Stimulated activated CD4-positive, alpha-beta T cell treated with anti-CD3 and anti-CD28 coated beads, Interleukin-12 subunit alpha, Interleukin-12 subunit beta, amount 100 ng/mL, for 24 hours (primary cell): Measurements from ENCODE around the gene SMIM12.

ENCODE experiments used
- DNase-seq, 2 experiments: peaks; one replicate each; pipeline ENCODE4 v3.0.0-alpha.2; 2020; ENCODE audit warnings: low read depth in 2 of 2

Gene SMIM12, protein sequence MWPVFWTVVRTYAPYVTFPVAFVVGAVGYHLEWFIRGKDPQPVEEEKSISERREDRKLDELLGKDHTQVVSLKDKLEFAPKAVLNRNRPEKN

DNA sequence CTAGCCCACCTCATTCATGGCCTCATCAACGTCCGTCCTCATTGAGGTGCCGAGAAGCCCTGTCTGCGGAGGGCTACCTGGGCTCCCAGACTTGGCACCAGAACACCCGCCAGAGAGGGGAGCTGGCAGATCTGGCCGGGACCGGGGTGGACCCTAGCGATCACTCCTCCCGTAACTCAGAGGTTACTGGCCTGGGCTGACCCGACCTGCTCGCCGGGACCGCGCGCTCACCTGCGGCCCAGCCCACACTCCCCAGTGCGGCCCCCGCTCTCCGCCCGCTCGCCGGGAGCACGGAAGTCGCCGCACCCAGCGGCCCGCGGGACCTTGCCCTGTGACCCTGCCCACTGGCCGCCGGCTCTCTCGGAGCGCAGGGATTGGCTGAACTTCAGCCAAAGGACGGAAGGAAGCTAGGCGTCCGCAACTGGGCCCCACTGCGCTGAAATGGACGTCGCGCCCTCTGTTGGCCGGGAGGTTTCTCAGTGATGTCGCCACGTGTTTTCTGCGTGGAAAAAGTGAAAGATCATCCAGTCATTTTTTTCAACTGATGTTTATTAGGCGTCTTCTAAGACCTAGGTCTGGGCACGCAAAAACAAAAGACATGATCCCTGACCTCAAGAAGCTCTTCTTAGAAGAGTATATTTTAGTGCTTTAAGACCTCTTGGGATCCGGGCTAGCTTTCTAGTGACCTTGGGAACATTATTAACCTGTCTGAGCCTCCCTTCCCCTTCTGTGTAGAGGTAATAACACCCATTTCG lies at the start of gene SMIM12:
Gene SMIM12, minus strand, starts transcription at position 304 of the 755 bp plus-strand sequence. CDS start 3,772 bp downstream, outside the sequence.
- peak; percentile 85 to 92 for DNase-seq

DNA sequence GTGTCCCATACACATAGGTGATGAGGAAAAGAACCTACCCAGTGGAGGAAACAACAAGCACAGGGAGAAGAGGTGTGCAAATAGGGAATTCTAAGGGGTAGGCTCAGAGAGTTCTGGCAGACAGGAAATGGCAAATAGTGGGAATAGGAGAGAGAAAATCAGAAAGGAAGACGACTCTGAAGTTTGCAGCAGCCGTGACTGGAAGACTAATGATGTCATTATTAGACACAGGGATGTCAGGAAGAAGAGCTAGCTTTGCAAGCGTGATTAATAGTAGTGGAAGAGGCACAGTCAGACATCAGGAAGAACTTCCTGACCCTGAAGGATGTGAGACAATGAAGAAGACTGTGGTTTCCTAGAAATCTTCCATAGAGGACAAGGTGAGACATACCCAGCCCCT lies 48.8 kb upstream of the SMIM12 start:
- no peak for DNase-seq

DNA sequence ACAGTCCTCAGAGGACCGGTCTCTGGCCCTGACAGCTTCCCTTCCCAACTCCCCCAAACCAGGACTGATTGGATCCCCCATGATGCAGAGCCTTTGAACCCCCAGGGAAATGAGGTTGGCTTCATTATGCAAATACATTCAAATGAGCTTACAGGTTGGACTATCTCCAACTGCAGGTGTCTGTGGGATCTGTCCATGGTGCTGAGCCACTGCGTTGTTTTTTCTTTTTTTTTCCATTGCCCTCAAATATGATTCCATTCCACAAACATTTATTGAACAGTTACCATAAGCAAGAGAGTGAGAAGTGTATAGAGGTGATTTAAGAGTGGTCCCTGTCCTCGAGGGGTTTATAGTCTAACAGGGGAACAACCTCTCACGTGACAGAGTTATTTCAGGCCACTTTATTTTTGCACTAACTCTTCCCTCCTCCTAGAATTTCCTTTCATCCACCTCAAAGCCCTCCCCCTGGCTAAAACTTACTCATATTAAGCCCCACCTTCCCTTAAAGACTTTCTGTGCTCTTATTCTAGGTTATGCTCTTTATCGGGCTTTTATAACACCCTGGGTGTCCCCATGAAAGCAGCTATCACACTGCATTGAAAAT lies 48.0 kb upstream of the SMIM12 start:
- no peak for DNase-seq

DNA sequence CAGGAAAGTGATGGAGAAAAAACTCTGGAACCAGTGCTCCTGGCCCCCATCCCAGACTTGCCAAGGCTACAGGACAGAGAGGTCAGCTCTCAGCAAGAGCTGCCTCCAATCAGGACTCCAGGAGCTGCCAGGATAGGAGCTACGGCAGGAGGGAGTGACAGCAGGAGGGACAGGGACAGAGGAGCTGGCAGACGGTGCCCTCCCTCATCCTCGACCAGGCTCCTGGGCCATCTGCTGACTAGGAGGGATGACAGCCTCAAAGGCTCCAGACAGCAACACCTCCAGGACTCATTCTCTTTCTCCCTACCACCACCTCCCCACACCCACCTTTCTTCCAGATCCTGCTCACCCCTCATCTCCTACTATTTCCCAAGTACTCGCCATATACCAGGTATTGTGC lies 47.2 kb upstream of the SMIM12 start:
- no peak for DNase-seq

DNA sequence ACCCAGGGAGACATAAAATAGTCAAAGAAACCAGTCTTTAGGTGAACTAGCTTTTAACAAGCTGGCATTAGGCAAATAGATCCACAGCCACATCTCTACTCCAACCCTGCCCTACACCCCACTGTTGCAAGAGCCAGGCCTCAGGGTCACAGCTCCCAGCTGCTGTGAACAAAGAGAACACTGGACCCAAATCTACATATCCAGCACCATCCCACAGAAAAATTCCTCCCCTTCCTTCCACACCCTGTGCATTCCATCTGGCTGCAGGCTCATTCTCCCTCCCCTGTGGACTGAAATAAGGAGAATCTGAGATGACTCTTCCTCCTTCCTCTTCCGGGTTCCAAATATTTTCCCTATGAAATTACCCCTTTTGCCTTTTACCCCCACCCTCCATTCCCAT lies 46.7 kb upstream of the SMIM12 start:
- no peak for DNase-seq

DNA sequence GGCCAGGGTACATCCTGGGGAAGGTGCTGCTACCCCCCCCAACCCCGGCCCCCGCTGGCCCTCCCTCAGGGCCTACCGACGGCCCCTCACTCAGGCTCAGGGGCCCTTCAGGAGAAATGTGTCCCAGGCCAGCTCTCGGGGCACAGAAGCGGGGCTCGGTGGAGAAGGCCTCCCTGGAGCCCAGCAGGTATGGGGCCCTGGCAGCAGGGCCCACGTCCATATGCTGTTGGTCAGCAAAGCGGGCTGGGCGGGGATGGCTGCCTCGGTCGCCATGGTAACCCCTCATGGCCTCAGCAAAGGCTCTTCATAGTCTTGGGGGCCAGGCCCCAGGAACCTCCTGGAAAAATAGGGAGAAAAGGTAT lies 45.5 kb upstream of the SMIM12 start:
- DNase-seq, result no peak

DNA sequence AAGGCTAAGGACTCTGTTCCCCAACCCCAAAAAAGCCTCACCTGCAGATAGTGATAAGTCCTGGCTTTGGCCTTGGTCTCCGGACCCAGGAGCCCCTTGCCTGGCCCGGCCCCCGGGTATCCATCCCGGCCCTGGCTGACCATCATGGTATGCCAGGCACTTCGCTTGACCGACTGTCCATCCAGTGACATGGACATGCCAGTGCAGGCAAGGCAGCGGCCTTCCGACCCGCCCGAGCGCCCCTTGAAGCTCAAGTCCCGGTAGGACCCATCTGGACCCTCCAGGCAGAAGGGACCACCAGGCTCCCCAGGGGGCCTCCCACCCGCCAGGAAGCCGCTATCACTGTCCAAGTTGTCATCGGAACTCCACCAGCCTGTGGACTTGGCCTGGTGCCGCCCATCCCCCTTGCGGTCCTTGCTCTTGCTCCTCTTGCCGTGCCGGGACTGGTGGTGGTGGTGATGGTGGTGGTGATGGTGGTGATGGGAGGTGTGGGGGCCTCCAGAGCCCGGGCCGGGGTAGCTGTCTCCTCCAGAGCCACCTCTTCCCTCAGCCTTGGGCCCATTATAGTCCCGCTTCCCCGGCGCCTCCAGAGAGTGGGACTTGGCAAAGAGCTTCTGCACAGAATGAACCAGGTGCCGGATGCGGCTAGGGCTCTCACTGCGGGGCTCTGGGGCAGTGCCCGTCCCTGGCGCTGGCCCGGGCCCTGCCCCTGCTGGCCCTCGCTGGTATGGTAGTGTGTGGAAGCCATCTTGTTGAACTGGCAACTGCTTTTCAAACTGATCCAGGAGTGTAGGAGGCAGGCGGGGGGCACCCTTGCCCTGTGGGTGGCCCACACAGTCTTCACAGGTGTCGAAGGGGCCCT lies 44.9 kb upstream of the SMIM12 start:
- no peak for DNase-seq

DNA sequence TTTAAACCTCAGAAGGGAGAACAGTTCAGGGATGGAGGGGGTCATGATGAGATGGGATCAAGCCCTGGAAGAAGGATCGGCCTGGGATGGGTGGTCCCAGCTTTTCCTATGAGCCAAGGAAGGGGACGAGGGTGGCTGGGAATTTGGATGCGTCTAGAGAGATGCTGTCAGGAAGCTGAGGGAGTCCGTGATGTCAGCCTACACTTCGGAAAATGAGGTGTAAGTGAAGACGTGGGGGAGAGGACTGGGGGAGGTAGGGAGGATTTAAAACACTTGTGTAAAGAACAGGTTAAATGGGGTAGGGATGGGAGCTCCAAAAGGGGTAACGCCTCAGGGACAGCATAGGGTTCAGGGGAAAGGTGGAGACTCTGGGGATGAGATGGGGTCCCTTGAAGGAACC lies 42.4 kb upstream of the SMIM12 start:
- DNase-seq, result no peak

DNA sequence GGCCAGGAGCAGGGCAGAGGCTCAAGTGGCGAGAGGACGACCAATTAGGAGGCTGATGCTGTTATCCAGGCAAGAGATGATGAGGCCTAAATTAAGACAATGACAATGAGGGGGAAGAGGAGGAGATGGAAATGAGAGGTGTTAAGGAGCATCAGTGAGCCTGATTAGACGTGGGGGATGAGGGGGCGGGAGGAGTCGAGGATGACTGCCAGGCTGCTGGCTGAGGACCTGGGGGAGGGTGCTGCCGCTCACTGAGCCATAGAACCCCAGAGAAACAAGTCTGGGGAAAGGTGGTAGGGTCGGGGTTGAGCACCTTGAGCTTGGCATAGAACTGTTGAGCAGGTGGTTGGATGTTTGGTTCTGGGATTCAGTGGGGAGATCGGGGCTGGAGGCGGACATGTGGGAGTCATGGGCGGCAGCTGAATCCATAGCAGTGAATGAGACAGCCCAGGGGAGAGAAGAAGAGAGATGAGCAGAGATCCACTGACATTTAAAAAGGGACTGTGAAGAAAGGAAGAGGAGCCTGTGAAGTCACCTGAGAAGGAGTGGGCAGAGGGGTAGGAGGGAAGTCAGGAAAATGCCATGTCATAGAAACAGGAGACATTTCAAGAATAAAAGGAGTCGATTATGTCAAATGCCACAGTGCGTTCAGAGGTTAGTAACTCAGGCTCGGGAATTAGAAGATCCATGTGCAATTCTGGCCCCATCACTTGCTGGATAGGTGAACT lies 41.4 kb upstream of the SMIM12 start:
- no peak for DNase-seq

DNA sequence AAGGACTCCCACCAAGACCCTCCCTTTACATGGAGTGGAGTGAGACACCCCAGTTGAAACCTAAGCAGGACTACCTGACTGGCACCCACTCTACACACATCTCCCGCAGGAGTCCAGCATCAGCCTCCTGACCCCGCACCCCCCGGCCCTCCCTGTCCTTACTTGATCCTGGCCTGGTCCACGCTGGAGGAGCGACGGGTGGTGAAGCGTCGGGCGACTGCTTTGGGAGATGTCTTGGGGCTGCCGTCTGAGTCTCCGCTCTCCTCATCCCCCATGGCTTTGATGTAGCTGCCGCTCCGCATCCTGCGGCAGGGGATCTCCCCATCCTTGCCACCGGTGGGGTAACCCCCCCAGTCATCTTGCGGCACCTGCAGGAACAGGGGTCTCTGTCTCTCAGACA lies 40.4 kb upstream of the SMIM12 start:
- DNase-seq, result no peak

DNA sequence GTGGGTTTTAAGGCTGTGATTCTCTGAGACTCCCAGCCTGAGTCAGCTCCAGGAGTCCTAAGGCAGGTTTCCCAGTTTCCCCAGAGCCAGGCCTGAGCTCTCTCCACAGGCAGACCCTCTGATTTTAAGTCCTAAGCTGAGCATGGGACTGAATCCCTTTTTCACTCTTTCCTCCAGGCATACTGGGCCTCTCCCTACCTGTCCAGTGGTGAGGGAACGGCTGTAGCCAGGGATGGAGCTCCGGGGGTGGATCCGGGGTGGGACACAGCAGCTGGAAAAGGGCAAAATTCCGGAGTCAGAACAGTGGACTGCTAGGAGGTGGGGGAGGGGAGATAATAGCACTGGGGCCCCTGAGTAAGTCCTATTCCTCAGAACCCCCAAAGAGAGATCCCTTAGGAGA lies 39.9 kb upstream of the SMIM12 start:
- no peak for DNase-seq

DNA sequence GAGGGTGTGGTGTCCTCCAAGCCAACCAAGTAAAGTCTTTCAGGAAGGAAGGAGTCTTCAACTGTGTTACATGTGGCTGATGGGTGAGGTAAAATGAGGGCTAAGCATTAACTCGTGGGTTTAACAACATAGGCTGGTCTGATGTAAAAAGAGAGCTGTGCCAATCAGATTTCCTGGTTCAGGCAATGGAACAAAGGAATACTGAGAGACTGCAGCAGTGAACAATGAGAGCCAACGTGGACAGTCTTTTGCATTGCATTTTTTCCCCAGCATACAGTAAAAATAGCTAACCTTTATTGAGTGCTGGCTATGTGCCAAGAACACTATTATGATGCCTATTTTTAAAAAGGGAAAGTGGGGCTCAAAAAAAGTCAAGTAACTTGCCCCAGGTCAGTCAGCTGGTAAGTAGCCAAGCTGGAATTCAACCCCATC lies 38.8 kb upstream of the SMIM12 start:
- no peak for DNase-seq

DNA sequence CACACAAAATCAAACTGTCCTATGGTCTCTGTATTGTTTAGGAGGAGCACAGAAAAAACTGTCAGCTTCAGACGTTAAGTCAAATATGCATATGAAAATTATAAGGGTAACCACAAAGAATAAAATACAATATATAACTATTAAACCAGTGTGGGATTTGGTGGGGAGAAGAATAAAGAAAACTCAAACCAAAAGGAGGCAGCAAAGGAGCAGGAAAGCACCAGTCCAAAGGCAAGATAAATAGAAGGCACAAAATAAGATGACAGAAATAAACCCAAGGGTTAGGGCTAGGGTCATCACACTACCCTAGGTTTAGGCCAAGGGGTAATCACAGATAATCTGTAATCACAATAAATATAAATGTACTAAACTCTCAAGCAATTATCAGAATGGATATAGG lies 37.1 kb upstream of the SMIM12 start:
- no peak for DNase-seq

DNA sequence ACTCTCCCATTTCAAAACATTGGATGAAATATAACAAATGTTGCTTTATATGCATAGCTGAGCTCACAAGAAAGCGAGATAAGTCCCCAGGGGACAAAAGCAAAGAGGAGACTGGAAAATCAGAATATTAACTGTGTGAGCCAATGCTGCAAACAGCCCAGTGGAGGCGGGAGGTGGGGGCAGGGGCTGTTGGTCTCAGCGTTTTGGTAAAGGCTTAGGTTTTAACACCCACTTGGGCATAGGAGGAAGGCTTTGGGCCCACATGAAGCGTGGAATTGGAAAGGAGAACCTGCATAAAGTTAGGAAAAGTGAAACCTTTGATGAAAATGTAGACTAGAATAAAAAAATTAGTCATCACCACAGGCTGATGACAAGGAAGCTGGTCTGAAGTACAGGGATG lies 30.2 kb upstream of the SMIM12 start:
- DNase-seq, result no peak

DNA sequence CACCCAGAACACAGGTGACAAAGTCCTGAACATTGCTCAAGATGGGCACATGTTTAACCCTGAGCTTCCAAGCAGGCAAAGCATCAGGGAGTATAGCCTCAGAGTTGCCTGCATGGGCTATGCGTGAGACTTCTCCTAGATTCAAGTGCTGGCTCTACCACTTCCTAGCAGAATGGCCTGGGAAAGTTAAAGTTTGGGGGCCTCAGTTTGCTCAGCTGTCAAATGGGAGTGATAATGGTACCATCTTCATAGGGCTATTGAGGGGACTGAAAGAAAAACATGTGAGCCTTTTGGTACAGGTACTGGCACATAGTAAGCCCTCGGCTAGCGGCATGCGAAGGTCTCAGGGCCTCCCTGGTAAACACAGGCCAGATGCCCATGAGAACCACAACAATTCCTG lies 28.0 kb upstream of the SMIM12 start:
- no peak for DNase-seq

DNA sequence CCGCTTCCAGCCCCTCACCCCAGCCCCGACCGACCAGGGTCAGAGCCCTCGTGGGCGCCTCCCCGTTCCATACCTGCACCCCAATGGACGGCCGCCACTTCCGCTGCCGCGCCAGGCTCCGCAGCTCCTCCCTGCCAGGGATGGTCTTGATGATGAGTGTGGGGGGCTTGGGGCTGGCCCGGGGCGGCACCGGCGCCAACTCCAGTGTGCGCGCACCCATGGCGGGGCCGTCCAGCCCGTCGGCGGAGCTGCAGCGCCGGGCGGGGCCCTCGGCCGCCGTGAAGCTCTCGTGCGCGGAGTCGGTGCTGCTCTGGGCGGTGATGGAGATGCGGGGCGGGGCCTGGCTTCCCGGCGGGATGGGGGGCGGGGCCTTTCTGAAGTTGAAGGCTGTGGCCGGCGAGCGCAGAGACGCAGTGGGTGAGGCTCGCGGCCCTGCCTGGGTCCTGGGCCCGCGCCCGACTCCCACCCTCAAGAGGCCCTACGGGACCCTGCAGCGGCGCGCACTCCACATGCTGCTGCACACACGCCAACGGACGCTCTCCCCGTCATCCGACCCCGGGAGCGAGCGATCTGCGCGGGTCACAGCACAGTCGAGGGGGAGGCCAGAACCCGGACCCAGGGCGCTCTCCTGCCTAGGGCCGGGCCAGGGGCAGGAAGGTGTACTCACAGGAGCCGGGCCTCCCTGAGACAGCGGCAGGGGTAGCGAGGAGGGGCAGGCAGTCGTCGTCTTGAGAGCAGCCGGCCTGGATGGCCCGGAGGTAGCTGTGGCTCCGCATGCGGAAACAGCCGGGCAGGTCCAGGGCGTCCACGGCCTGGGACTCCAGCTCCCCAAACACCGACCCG lies 26.1 kb upstream of the SMIM12 start:
- peak; percentile 48 to 73 for DNase-seq

DNA sequence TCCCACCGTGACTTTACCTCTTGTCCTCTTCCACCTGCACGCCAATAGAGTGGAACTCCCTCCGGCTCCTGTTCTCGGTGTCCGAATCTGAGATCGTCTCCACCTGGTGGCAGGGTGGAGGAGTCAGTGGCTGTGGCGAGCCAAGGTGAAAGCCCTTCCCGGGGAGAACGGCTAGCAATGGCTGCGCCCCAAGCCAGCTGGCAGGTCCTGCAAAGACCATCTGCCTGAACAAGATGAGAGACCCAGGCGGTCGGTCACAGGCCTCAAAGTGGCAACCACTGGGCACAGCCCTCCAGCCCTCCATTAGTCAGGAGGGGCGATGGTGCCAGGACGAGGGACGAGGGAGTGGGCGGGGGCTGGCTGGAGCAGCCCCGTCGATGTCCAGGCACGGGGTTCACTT lies 25.4 kb upstream of the SMIM12 start:
- DNase-seq, result no peak

DNA sequence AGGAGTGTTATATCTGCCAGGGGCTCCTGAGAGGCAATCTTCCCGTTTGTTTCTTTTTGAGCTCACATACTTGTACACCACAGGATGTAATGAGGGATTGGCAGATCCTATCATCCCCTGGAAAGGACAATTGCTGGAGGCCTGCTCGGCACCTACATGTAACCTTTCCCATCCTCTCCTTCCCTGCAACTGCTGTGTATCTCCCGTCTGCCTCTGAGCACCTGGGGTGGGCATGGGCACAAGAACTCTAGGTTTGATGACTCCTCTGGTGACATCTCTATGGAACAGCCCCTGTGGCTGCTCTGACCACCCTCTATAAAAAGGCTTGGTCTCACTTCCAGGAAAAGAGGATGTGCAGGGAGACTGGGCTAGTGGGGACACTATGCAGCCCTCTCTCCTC lies 25.0 kb upstream of the SMIM12 start:
- DNase-seq, result no peak

DNA sequence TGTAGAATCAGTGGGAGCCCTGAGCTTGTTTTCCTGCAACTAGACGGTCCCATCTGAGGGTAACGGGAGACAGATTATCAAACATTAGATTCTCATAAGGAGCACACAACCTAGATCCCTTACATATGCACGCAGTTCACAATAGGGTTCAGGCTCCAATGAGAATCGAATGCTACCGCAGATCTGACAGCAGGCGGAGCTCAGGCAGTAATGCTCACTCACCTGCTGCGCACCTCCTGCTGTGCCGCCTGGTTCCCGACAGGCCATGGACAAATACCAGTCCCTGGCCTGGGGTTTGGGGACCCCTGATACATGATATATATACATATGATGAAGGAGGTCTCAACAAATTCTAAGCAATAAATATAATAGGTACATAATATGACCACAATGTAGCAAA lies 19.7 kb upstream of the SMIM12 start:
- no peak for DNase-seq

DNA sequence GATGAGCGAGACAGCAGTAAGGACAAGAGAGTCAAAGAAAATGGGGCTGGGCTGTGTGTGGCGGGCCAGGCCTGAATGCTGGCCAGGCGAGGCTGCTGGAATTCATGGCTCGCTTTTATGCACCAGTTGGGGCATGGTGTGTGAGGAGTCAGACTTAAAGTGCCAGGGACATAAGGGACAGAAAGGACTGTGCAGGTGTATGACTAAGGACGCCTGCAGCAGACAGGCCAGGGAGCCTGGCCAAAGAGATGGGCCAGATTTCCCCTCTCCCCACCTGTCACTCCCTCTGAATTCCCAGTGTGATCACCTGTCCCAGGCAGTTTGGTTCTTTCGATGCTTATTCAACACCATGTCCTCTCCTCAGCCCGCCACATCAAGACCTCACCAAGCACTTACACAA lies 16.9 kb upstream of the SMIM12 start:
- DNase-seq, result no peak
